GM19468 (cell line): ENCODE data around the gene SORBS2.
"Not testable (repeated sequence)": the region's sequence is repeated elsewhere in the genome, so short reads cannot be mapped to it uniquely, and the experiment has no call there.

Experiments
- ATAC-seq: cut with Tn5 transposase; IDR thresholded peaks from one replicate; pipeline ENCODE4 v1.9.1; 2021; ENCODE audit warnings: mild to moderate bottlenecking, moderate library complexity, moderate number of reproducible peaks; ENCODE audit not compliant: unreplicated experiment; ENCODE audit errors: extremely low read depth

The SORBS2 gene

GRCh38 chr4:185811509-185812364 is at the start of gene SORBS2:
Gene SORBS2 (minus strand): TSS chr4:185812194. CDS start chr4:185690571, 121,623 bp downstream.
- ATAC-seq: peak; percentile 72

- ATAC-seq: no peak
Observed at GRCh38 chr4:185859111-185859510, 47.1 kb upstream of the SORBS2 start.

- not testable (repeated sequence) for ATAC-seq
Observed at GRCh38 chr4:185857561-185857960, 45.6 kb upstream of the SORBS2 start.

GRCh38 chr4:185853841-185854240 is 41.8 kb upstream of the SORBS2 start:
- no peak for ATAC-seq

GRCh38 chr4:185852961-185853360 is 41.0 kb upstream of the SORBS2 start:
- no peak for ATAC-seq

GRCh38 chr4:185849664-185850550 is 37.9 kb upstream of the SORBS2 start:
- ATAC-seq: no peak

- no peak for ATAC-seq
Observed at GRCh38 chr4:185847352-185848097, 35.5 kb upstream of the SORBS2 start.

- no peak for ATAC-seq
Observed at GRCh38 chr4:185846505-185847150, 34.6 kb upstream of the SORBS2 start.

- no peak for ATAC-seq
Observed at GRCh38 chr4:185845966-185846365, 34.0 kb upstream of the SORBS2 start.

- ATAC-seq: no peak
Observed at GRCh38 chr4:185841451-185841850, 29.5 kb upstream of the SORBS2 start.

- ATAC-seq: no peak
Observed at GRCh38 chr4:185840953-185841352, 29.0 kb upstream of the SORBS2 start.

- no peak for ATAC-seq
Observed at GRCh38 chr4:185840201-185840600, 28.2 kb upstream of the SORBS2 start.

GRCh38 chr4:185839770-185840169 is 27.8 kb upstream of the SORBS2 start:
- no peak for ATAC-seq

GRCh38 chr4:185839194-185839712 is 27.3 kb upstream of the SORBS2 start:
- no peak for ATAC-seq

GRCh38 chr4:185838514-185839193 is 26.7 kb upstream of the SORBS2 start:
- no peak for ATAC-seq

GRCh38 chr4:185838104-185838452 is 26.1 kb upstream of the SORBS2 start:
- ATAC-seq: no peak

GRCh38 chr4:185837415-185838103 is 25.6 kb upstream of the SORBS2 start:
- ATAC-seq: no peak

- no peak for ATAC-seq
Observed at GRCh38 chr4:185836241-185837084, 24.5 kb upstream of the SORBS2 start.
